GM23248 (cell line): ENCODE data around the gene CTU2.

Experiments used
- EZH2 ChIP-seq: fragments of 200-600 bp; sonication (generic); IDR thresholded peaks from 2 replicates; pipeline ENCODE4 v1.6.1; 2018; ENCODE audit warnings: antibody characterized with exemption, mild to moderate bottlenecking; ENCODE audit not compliant: insufficient read depth, poor library complexity, severe bottlenecking
- EZH2phosphoT487 ChIP-seq: fragments of 200-600 bp; sonication (generic); IDR thresholded peaks from 2 replicates; pipeline ENCODE4 v1.6.1; 2018; ENCODE audit warnings: antibody characterized with exemption, moderate library complexity, mild to moderate bottlenecking, low read depth; ENCODE audit not compliant: insufficient read depth

GRCh38 chr16:88662843-88663606 is 43.3 kb upstream of the CTU2 start, which contains the start of gene MVD:
- TF ChIP-seq EZH2phosphoT487 (no peak), EZH2 (no peak)
